GM19467 (cell line): Measurements from ENCODE around the gene AKAP12.

Experiments used
- ATAC-seq: cut with Tn5 transposase; IDR thresholded peaks from one replicate; pipeline ENCODE4 v1.9.1; 2021; ENCODE audit warnings: mild to moderate bottlenecking, moderate library complexity; ENCODE audit not compliant: unreplicated experiment

Gene AKAP12

GRCh38 chr6:151239603-151240035 lies at the start of gene AKAP12:
Gene AKAP12 (plus strand): TSS chr6:151239967. CDS start chr6:151240563, 596 bp downstream.
- no peak for ATAC-seq

GRCh38 chr6:151191527-151191926 lies 48.2 kb upstream of the AKAP12 start:
- no peak for ATAC-seq

- no peak for ATAC-seq
Measured at GRCh38 chr6:151196555-151196954, 43.2 kb upstream of the AKAP12 start.

- no peak for ATAC-seq
Measured at GRCh38 chr6:151197556-151197955, 42.2 kb upstream of the AKAP12 start.

GRCh38 chr6:151199991-151200390 lies 39.8 kb upstream of the AKAP12 start:
- no peak for ATAC-seq

- ATAC-seq = no peak
Measured at GRCh38 chr6:151205721-151206600, 33.8 kb upstream of the AKAP12 start.

- ATAC-seq = no peak
Measured at GRCh38 chr6:151207674-151208073, 32.1 kb upstream of the AKAP12 start.

GRCh38 chr6:151209071-151209831 lies 30.5 kb upstream of the AKAP12 start:
- ATAC-seq = no peak

- no peak for ATAC-seq
Measured at GRCh38 chr6:151211075-151211474, 28.7 kb upstream of the AKAP12 start.

GRCh38 chr6:151213352-151213751 lies 26.4 kb upstream of the AKAP12 start:
- ATAC-seq = no peak

GRCh38 chr6:151215999-151216398 lies 23.8 kb upstream of the AKAP12 start:
- no peak for ATAC-seq

- no peak for ATAC-seq
Measured at GRCh38 chr6:151216804-151217203, 23.0 kb upstream of the AKAP12 start.

- ATAC-seq = no peak
Measured at GRCh38 chr6:151219192-151219591, 20.6 kb upstream of the AKAP12 start.

- ATAC-seq = no peak
Measured at GRCh38 chr6:151224076-151224475, 15.7 kb upstream of the AKAP12 start.

- no peak for ATAC-seq
Measured at GRCh38 chr6:151225919-151226318, 13.8 kb upstream of the AKAP12 start.

GRCh38 chr6:151228788-151229400 lies 10.9 kb upstream of the AKAP12 start:
- no peak for ATAC-seq

GRCh38 chr6:151229401-151230276 lies 10.1 kb upstream of the AKAP12 start:
- ATAC-seq = no peak

GRCh38 chr6:151230277-151230577 lies 9.5 kb upstream of the AKAP12 start:
- ATAC-seq = no peak

- ATAC-seq = no peak
Measured at GRCh38 chr6:151232899-151233298, 6.9 kb upstream of the AKAP12 start.

GRCh38 chr6:151233731-151234130 lies 6.0 kb upstream of the AKAP12 start:
- no peak for ATAC-seq
